Fibroblast of villous mesenchyme (primary cell): ENCODE results near the gene ATP1A4. TPM values are rescaled to one million over a fixed set of nuclear protein-coding genes. Genes with fewer than 3 reads are reported as not detected.
A peak's percentile ranks its signal among the peaks of the same experiment; 100 is the strongest.

Experiments
- DNase-seq: peaks from one replicate; pipeline ENCODE4 v3.0.0-alpha.2; 2010; ENCODE audit warnings: low read depth
- H3K4me3 ChIP-seq: 2 replicates; pipeline ENCODE4 v1.5.1; 2011; ENCODE audit warnings: low read depth, mild to moderate bottlenecking, low read length
- total RNA-seq: library from RNA; depleted of rRNA; stranded (reverse); fragments of >200 nt; gene quantifications from 2 replicates; pipeline ENCODE4 v1.2.3, GENCODE V29; 2012
- TF ChIP-seq, protein P1 (sequence below): IDR thresholded peaks from 2 replicates; pipeline ENCODE4 v1.5.1; 2012; ENCODE audit warnings: low read depth, mild to moderate bottlenecking, low read length; ENCODE audit not compliant: insufficient read depth

Gene ATP1A4
- total RNA-seq, 1 donor = not detected

DNA sequence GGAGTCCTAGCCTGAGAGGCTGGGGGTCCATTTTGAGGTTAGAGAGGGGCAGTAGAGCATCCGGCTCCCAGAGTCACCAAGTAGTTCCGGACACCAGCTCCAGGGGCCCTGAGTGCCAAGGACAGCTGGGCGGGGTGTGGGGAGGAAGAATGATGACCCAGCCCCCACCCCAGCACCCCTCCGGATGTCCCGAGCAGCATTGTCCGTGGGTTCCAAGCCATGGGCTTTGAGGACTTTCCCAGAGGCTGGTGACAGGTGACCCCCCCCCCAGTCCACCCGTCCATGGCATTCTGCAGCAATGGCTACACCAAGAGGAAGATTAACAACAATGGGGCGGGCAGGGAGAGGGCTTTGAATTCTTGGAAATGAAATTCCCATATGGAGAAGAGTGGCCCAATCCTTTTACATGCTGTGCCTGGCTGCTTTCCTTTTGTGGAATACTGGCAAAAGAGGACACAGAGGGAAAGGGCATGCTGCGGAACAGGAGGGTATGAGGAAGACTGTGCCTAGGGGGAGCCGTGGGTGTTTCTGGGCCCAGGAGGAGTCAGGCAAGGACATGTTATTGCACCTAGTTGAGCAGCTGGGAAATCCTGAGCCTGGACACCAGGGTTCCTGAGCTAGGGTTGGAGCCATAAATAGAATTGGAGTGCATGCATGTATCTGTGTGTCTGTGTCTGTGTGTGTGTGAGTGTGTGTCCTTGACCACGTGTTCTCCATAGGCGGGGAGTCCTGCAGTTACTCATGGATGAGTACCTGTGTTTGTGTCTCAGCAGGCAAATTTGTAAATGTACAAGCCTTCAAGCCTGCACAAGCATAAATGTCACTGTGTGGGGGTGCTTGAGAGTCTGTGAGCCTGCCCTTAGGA lies 34.9 kb upstream of the ATP1A4 start:
- no peak for DNase-seq
- TF ChIP-seq, protein P1, sequence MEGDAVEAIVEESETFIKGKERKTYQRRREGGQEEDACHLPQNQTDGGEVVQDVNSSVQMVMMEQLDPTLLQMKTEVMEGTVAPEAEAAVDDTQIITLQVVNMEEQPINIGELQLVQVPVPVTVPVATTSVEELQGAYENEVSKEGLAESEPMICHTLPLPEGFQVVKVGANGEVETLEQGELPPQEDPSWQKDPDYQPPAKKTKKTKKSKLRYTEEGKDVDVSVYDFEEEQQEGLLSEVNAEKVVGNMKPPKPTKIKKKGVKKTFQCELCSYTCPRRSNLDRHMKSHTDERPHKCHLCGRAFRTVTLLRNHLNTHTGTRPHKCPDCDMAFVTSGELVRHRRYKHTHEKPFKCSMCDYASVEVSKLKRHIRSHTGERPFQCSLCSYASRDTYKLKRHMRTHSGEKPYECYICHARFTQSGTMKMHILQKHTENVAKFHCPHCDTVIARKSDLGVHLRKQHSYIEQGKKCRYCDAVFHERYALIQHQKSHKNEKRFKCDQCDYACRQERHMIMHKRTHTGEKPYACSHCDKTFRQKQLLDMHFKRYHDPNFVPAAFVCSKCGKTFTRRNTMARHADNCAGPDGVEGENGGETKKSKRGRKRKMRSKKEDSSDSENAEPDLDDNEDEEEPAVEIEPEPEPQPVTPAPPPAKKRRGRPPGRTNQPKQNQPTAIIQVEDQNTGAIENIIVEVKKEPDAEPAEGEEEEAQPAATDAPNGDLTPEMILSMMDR = no peak
- no peak overlapping the region for H3K4me3 ChIP-seq

DNA sequence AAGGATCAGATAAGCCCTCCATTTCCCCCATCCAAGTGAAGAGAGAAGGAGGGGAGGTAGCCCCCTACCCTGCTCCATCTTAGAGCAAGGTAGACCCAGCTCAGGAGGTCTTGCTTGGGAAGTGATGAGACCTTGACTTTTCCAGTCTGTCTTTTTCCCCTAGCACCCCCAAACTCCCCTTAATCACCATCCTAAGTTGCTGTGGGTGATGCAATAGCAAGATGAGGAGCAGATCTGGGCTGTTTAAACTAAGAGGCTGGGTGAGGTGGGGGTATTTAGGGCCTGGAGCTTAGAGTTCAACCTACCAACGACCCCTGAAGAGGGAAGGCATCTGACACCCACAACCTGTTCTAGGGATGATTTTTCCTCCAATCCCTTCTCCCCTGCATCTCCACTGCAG lies 34.1 kb upstream of the ATP1A4 start:
- TF ChIP-seq, protein P1 = no peak
- DNase-seq = no peak
- no peak overlapping the region for H3K4me3 ChIP-seq

DNA sequence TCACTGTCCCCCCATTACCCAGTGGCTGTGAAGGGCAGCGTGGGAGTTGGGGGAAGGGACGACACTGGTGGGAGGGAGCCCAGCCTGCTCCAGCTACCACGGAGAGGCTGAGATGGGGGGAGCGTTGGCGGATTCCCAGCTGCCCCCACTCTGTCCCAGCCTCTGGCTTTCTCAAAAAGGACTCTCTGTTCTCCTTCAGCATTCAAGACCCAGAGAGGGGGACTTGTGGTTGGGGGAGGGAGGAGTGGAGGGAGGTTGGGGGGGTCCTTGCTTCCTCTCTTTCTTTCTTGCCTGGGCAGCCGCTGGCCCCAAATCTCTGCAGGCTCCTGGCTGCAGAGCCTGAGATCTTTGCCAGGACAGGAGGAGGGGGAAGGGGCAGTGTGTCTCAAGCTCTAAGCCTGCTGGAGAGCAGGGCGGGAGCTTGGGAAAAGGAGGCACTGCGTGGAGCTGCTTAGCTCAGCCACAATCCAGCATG lies 33.7 kb upstream of the ATP1A4 start:
- TF ChIP-seq, protein P1 = no peak
- DNase-seq = peak; percentile 28
- no peak overlapping the region for H3K4me3 ChIP-seq

DNA sequence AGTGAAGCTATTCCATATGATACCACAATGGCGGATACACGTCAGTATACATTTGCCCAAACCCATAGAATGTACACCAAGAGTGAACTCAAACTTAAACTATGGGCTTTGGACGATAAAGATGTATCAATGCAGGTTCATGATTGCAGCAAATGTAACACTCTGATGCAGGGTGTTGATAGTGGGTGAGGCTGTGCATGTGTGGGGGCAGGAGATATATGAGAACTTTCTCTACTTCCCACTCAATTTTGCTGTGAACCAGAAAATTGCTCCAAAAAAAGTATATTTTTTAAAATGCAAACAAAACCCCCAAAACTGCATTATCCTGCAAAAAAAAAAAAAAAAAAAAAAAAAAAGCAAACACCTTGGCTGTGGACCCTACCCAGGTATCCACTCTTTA lies 32.5 kb upstream of the ATP1A4 start:
- no peak overlapping the region for H3K4me3 ChIP-seq
- TF ChIP-seq, protein P1 = no peak
- no peak for DNase-seq

DNA sequence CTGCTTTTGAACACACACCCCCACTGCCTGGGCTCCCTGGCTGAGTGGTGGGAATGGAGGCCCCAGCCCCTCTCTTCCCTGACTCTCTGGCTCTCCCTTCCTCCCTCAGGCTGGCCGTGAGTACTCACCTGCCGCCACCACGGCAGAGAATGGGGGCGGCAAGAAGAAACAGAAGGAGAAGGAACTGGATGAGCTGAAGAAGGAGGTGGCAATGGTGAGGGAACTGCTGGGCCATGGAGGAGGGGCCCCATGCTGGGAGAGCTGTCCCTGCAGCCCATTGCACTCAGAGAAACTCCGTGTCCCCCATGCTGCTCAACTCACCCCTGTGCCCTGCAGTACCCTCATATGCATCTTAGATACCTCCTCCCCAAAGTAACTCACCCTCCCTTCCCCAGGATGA lies 30.6 kb upstream of the ATP1A4 start:
- H3K4me3 ChIP-seq = no peak overlapping the region
- TF ChIP-seq, protein P1 = no peak
- DNase-seq = no peak

DNA sequence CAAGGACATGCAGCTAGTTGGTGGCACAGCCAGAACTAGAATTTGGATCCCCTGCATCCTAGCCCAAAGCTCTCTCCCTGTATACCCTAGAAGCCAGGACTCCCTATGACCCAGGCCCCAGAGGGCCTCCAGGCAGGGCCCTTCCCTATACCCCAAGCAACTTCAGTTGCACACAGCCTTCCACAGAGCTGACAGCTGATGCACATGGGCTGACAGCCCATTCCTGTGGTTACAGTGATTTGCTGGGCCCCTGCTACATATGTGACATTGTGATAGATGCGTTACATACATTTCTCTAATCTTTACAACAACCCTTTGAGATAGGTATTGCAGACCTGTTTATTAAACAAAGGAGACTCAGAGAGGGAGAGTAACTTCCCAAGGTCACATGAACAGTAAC lies 30.0 kb upstream of the ATP1A4 start:
- DNase-seq = no peak
- TF ChIP-seq, protein P1 = no peak
- no peak overlapping the region for H3K4me3 ChIP-seq

DNA sequence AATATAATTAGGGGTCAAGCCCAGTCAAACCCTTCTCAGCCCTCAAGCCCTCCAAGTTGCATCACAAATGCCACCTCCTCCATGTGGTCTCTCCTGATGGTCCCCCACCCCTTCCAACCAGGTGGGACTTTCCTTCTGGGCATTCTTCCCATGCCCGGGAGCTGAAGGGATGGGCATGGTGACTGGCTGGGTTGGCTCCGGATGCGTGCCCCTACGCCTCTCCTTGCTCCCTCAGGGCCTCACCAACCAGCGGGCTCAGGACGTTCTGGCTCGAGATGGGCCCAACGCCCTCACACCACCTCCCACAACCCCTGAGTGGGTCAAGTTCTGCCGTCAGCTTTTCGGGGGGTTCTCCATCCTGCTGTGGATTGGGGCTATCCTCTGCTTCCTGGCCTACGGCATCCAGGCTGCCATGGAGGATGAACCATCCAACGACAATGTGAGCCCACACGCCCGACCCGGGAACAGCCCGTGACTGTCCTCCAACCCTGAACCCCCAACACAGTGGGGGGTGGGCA lies 28.4 kb upstream of the ATP1A4 start:
- no peak overlapping the region for H3K4me3 ChIP-seq
- no peak for DNase-seq
- TF ChIP-seq, protein P1 = no peak
